ENCODE results near the gene CAPZA2. TPM values are rescaled to one million over a fixed set of nuclear protein-coding genes. Genes with fewer than 3 reads are reported as not detected.
"Not testable (repeated sequence)": the region's sequence is repeated elsewhere in the genome, so short reads cannot be mapped to it uniquely, and the experiment has no call there.

CAPZA2 gene
- total RNA-seq, 1 experiment from 2014 or later = 57.7 TPM

- Histone ChIP-seq H3K4me2 (ENCODE audit: low read length) (no peak overlapping the region), H4K20me1 (ENCODE audit: low read length) (no peaks in the 10 kb centered on the region), H3K36me3 (ENCODE audit: low read depth, low read length) (no peaks in the 10 kb centered on the region), H3K4me1 (ENCODE audit: insufficient read depth, low read length) (peaks cover 17% of the 10 kb centered on the region), H3K79me2 (ENCODE audit: low read length) (peaks cover 81% of the 10 kb centered on the region), H3K9me2 (replicated peaks; ENCODE audit: low read length) (no peaks in the 10 kb centered on the region), H3F3A (ENCODE audit: low read length, unreplicated experiment) (no peaks in the 10 kb centered on the region), H3K27me3 (ENCODE audit: low read length) (no peaks in the 10 kb centered on the region), H3K27ac (ENCODE audit: low read length) (no peak overlapping the region), H3K9me3 (ENCODE audit: low read length) (no peaks in the 10 kb centered on the region), H2AFZ (ENCODE audit: low read length) (no peak overlapping the region), H3K9ac (ENCODE audit: low read length) (no peak overlapping the region), H3K4me3 (ENCODE audit: low read length) (no peak overlapping the region)
- DNase-seq = no peak
- intact Hi-C loops (cut with micrococcal nuclease) = no loop called here
- POLR2A ChIA-PET (ENCODE audit: unreplicated experiment) = interaction anchor here (0.7 kb wide), 1 partner anchor 175 kb away, joined by 3 read pairs; no protein-coding TSS in a partner anchor
- CTCF ChIA-PET = interaction anchor here (0.7 kb wide), 1 partner anchor 28 kb away, joined by 8 read pairs; no protein-coding TSS in a partner anchor
- no peak for TF ChIP-seq EZH2phosphoT487 (IDR thresholded peaks at IDR 0.05; ENCODE audit: borderline replicate concordance, low read length)
- TF ChIP-seq, protein P1, sequence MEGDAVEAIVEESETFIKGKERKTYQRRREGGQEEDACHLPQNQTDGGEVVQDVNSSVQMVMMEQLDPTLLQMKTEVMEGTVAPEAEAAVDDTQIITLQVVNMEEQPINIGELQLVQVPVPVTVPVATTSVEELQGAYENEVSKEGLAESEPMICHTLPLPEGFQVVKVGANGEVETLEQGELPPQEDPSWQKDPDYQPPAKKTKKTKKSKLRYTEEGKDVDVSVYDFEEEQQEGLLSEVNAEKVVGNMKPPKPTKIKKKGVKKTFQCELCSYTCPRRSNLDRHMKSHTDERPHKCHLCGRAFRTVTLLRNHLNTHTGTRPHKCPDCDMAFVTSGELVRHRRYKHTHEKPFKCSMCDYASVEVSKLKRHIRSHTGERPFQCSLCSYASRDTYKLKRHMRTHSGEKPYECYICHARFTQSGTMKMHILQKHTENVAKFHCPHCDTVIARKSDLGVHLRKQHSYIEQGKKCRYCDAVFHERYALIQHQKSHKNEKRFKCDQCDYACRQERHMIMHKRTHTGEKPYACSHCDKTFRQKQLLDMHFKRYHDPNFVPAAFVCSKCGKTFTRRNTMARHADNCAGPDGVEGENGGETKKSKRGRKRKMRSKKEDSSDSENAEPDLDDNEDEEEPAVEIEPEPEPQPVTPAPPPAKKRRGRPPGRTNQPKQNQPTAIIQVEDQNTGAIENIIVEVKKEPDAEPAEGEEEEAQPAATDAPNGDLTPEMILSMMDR (conservative IDR thresholded peaks at IDR 0.05; ENCODE audit: low read depth, low read length) = no peak
- no peak for TF ChIP-seq EZH2 (IDR thresholded peaks at IDR 0.05; ENCODE audit: low read length, unreplicated experiment)
- ATAC-seq = no peak
- no TSS peak for BruUV-seq (replicated peaks)
These were observed 95.5 kb downstream of the CAPZA2 start for GRCh38 chr7:116957874-116958273.

DNA sequence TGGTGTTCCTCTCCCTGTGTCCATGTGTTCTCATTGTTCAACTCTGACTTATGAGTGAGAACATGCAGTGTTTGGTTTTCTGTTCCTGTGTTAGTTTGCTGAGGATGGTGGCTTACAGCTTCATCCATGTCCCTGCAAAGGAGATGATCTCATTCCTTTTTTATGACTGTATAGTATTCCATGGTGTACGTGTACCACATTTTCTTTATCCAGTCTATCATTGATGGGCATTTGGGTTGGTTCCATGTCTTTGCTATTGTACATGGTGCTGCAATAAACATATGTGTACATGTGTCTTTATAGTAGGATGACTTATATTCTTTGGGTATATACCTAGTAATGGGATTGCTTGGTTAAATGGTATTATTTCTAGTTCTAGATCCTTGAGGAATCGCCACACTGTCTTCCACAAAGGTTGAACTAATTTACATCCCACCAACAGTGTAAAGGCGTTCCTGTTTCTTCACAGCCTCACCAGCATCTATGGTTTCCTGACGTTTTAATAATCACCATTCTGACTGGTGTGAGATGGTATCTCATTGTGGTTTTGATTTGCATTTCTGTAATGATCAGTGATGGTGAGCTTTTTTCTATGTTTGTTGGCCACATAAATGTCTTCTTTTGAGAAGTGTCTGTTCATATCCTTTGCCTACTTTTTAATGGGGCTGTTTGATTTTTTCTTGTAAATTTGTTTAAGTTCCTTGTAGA, 99.7 kb downstream of the CAPZA2 start:
- peaks cover 79% of the 10 kb centered on the region for H3K79me2 ChIP-seq (ENCODE audit: low read length)
- H3F3A ChIP-seq (ENCODE audit: low read length, unreplicated experiment); H3K27ac ChIP-seq (ENCODE audit: low read length); H4K20me1 ChIP-seq (ENCODE audit: low read length); DNase-seq; H3K36me3 ChIP-seq (ENCODE audit: low read depth, low read length); H3K9me2 ChIP-seq (replicated peaks; ENCODE audit: low read length); CTCF ChIA-PET; intact Hi-C loops (cut with micrococcal nuclease); H3K4me2 ChIP-seq (ENCODE audit: low read length); BruUV-seq (replicated peaks); H3K4me1 ChIP-seq (ENCODE audit: insufficient read depth, low read length); POLR2A ChIA-PET (ENCODE audit: unreplicated experiment); H3K9me3 ChIP-seq (ENCODE audit: low read length); H3K9ac ChIP-seq (ENCODE audit: low read length); ATAC-seq; H2AFZ ChIP-seq (ENCODE audit: low read length); H3K27me3 ChIP-seq (ENCODE audit: low read length); H3K4me3 ChIP-seq (ENCODE audit: low read length): not testable (repeated sequence)

DNA sequence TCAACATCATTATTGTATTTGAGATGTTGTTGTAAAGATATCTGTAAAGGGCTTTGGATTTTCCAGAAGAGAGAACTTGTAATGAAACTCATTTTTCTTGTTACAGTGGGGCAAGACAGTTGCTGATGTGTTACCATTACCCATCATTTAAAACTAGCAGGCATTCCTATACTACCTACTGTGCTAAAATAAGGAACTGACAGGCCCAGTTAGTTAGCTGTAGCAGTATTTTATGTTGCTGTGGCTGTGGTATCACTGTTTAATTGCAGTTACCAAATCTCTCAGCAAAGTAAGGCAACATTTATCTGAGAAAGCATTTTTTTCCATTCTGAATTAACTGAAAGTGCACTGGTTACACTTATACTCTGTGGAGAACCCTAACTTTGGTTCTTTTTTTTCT, 100.8 kb downstream of the CAPZA2 start:
- H3K27me3 ChIP-seq (ENCODE audit: low read length) = no peaks in the 10 kb centered on the region
- no peaks in the 10 kb centered on the region for H3K9me3 ChIP-seq (ENCODE audit: low read length)
- H3K4me2 ChIP-seq (ENCODE audit: low read length) = no peak overlapping the region
- ChIA-PET CTCF (no interaction called here), POLR2A (ENCODE audit: unreplicated experiment) (no interaction called here)
- BruUV-seq (replicated peaks) = no TSS peak
- no peaks in the 10 kb centered on the region for H4K20me1 ChIP-seq (ENCODE audit: low read length)
- ATAC-seq (no peak), DNase-seq (no peak)
- no peaks in the 10 kb centered on the region for H3K4me1 ChIP-seq (ENCODE audit: insufficient read depth, low read length)
- peaks cover 68% of the 10 kb centered on the region for H3K79me2 ChIP-seq (ENCODE audit: low read length)
- H2AFZ ChIP-seq (ENCODE audit: low read length) = no peak overlapping the region
- no peak for TF ChIP-seq EZH2 (IDR thresholded peaks at IDR 0.05; ENCODE audit: low read length, unreplicated experiment)
- TF ChIP-seq EZH2phosphoT487 (IDR thresholded peaks at IDR 0.05; ENCODE audit: borderline replicate concordance, low read length) = no peak
- TF ChIP-seq, protein P1 (conservative IDR thresholded peaks at IDR 0.05; ENCODE audit: low read depth, low read length) = no peak
- no peaks in the 10 kb centered on the region for H3K36me3 ChIP-seq (ENCODE audit: low read depth, low read length)
- no peak overlapping the region for H3K4me3 ChIP-seq (ENCODE audit: low read length)
- intact Hi-C loops (cut with micrococcal nuclease) = no loop called here
- H3K9ac ChIP-seq (ENCODE audit: low read length) = no peak overlapping the region
- no peaks in the 10 kb centered on the region for H3F3A ChIP-seq (ENCODE audit: low read length, unreplicated experiment)
- no peaks in the 10 kb centered on the region for H3K9me2 ChIP-seq (replicated peaks; ENCODE audit: low read length)
- no peak overlapping the region for H3K27ac ChIP-seq (ENCODE audit: low read length)
